ENCODE data around the gene PRKAG3. TPM values are rescaled to one million over a fixed set of nuclear protein-coding genes. Genes with fewer than 3 reads are reported as not detected.

PRKAG3 gene
- polyA plus RNA-seq, 1 of the 3 experiments (the other 2 are of a cell fraction): not detected

DNA sequence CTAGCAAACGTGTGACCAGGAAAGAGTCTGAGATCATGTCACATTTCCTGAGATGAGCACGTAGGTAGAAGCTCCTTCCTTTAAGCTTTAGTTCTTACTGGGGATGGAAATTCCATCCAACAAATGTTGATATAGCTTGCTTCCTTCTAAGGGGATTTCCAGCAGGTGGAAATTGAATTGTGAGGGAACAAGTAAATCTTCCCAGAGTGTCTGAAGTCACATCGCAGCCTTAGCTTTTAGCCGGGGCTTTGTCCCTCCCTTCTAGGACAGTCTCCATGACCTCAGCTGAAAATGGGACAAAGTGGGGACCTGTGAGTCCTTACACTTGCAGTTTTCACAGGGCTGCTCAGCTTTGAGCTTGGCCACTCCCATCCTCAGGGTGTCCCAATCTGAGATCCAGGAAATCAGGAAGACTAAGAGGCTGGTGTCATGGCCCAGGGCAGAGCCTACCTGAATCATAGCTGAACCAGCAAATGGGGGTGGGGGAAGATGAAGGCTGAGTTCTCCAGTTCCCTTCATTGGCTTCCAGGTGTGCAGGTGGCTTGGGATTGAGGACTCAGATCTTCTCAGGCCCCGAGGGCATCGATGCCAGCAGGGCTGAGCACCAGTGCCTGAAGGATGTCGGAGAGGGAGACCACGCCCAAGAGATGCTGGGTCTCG, 8.3 kb downstream of the PRKAG3 start (continued):
- TF ChIP-seq, protein P1, sequence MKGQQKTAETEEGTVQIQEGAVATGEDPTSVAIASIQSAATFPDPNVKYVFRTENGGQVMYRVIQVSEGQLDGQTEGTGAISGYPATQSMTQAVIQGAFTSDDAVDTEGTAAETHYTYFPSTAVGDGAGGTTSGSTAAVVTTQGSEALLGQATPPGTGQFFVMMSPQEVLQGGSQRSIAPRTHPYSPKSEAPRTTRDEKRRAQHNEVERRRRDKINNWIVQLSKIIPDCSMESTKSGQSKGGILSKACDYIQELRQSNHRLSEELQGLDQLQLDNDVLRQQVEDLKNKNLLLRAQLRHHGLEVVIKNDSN (IDR thresholded peaks at IDR 0.05; ENCODE audit: borderline replicate concordance, low read depth): no peak
- TF ChIP-seq MXI1 (IDR thresholded peaks at IDR 0.05; ENCODE audit: low read depth, low read length) (no peak), TCF12 (IDR thresholded peaks at IDR 0.05) (no peak), MEF2A (IDR thresholded peaks at IDR 0.05; ENCODE audit: borderline replicate concordance, low read depth) (no peak), TAF1 (IDR thresholded peaks at IDR 0.05; ENCODE audit: borderline replicate concordance, low read depth, low read length) (no peak), ELF1 (IDR thresholded peaks at IDR 0.05) (no peak), TEAD4 (IDR thresholded peaks at IDR 0.05; ENCODE audit: borderline replicate concordance, insufficient read depth) (no peak), NFIC (IDR thresholded peaks at IDR 0.05; ENCODE audit: borderline replicate concordance) (no peak), RXRA (IDR thresholded peaks at IDR 0.05; ENCODE audit: borderline replicate concordance, low read depth) (no peak)

DNA sequence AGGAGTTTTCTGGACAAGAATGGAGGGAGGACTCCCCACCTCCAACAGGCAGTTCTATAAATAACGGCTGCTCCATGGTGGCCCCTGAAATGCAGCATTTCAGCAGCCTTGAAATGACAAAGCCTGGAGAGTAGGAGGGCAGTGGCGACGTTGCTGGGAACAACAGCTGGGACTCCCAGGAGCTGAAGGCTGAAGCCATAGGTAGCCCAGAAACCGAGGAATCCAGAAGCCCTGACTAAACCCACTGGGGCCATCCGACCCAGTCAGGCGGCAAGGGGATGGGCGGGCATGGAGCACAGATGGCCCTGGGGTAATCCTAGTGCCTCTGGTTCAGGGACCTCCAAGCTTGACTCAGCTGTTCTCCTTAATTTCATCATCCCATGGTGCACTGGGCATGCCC, 9.0 kb downstream of the PRKAG3 start:
- Histone ChIP-seq H3K9me3 (no peaks in the 10 kb centered on the region), H2AFZ (ENCODE audit: low read depth) (no peak overlapping the region), H3K9ac (no peak overlapping the region), H3K9me2 (no peaks in the 10 kb centered on the region), H3K4me1 (ENCODE audit: control insufficient read depth in 1 of 2, insufficient read depth in 2 of 2, low read depth in 1 of 2, low read length in 1 of 2) (no peaks in the 10 kb centered on the region), H3K36me3 (replicated peaks in 1 of 2; ENCODE audit: control insufficient read depth in 1 of 2, insufficient read depth in 2 of 2, low read length in 1 of 2) (no peaks in the 10 kb centered on the region), H3F3A (replicated peaks; ENCODE audit: insufficient read depth) (no peaks in the 10 kb centered on the region), H3K79me2 (ENCODE audit: insufficient read depth) (no peaks in the 10 kb centered on the region), H3K4me3 (ENCODE audit: low read depth in 2 of 2, low read length in 1 of 2) (no peak overlapping the region), H4K20me1 (ENCODE audit: insufficient read depth) (no peaks in the 10 kb centered on the region), H3K27ac (ENCODE audit: low read depth in 2 of 2, low read length in 1 of 2) (no peak overlapping the region), H3K4me2 (no peak overlapping the region), H3K27me3 (ENCODE audit: insufficient read depth) (0 out of 2 replicates have a peak, but pooled peaks cover 8% of the 10 kb centered on the region)
- TF ChIP-seq FOXJ3 (CRISPR knock-in tag; IDR thresholded peaks at IDR 0.05) (no peak), NFIC (IDR thresholded peaks at IDR 0.05; ENCODE audit: borderline replicate concordance) (no peak), TAF1 (IDR thresholded peaks at IDR 0.05; ENCODE audit: borderline replicate concordance, low read depth, low read length) (no peak), GABPA (IDR thresholded peaks at IDR 0.05; ENCODE audit: low read depth) (no peak), RFX5 (IDR thresholded peaks at IDR 0.05; ENCODE audit: low read length) (no peak), TCF12 (IDR thresholded peaks at IDR 0.05) (no peak), SIN3A (IDR thresholded peaks at IDR 0.05; ENCODE audit: borderline replicate concordance, low read depth, low read length) (no peak), EP300 (IDR thresholded peaks at IDR 0.05; ENCODE audit: borderline replicate concordance in 1 of 2, low read depth in 1 of 2, low read length in 1 of 2) (no peak), RCOR1 (IDR thresholded peaks at IDR 0.05; ENCODE audit: low read length) (no peak), EZH2phosphoT487 (IDR thresholded peaks at IDR 0.05; ENCODE audit: borderline replicate concordance, low read depth) (no peak), GATA2 (CRISPR knock-in tag; IDR thresholded peaks at IDR 0.05) (no peak), FOSL2 (IDR thresholded peaks at IDR 0.05; ENCODE audit: borderline replicate concordance, low read depth) (no peak)
- TF ChIP-seq, protein P2, sequence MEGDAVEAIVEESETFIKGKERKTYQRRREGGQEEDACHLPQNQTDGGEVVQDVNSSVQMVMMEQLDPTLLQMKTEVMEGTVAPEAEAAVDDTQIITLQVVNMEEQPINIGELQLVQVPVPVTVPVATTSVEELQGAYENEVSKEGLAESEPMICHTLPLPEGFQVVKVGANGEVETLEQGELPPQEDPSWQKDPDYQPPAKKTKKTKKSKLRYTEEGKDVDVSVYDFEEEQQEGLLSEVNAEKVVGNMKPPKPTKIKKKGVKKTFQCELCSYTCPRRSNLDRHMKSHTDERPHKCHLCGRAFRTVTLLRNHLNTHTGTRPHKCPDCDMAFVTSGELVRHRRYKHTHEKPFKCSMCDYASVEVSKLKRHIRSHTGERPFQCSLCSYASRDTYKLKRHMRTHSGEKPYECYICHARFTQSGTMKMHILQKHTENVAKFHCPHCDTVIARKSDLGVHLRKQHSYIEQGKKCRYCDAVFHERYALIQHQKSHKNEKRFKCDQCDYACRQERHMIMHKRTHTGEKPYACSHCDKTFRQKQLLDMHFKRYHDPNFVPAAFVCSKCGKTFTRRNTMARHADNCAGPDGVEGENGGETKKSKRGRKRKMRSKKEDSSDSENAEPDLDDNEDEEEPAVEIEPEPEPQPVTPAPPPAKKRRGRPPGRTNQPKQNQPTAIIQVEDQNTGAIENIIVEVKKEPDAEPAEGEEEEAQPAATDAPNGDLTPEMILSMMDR (IDR thresholded peaks at IDR 0.05): no peak
- TF ChIP-seq, protein P3, sequence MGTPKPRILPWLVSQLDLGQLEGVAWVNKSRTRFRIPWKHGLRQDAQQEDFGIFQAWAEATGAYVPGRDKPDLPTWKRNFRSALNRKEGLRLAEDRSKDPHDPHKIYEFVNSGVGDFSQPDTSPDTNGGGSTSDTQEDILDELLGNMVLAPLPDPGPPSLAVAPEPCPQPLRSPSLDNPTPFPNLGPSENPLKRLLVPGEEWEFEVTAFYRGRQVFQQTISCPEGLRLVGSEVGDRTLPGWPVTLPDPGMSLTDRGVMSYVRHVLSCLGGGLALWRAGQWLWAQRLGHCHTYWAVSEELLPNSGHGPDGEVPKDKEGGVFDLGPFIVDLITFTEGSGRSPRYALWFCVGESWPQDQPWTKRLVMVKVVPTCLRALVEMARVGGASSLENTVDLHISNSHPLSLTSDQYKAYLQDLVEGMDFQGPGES (IDR thresholded peaks at IDR 0.05; ENCODE audit: low read depth, low read length): no peak
- TF ChIP-seq, protein P1 (IDR thresholded peaks at IDR 0.05; ENCODE audit: borderline replicate concordance, low read depth): no peak
- TF ChIP-seq, protein P4, sequence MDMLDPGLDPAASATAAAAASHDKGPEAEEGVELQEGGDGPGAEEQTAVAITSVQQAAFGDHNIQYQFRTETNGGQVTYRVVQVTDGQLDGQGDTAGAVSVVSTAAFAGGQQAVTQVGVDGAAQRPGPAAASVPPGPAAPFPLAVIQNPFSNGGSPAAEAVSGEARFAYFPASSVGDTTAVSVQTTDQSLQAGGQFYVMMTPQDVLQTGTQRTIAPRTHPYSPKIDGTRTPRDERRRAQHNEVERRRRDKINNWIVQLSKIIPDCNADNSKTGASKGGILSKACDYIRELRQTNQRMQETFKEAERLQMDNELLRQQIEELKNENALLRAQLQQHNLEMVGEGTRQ (IDR thresholded peaks at IDR 0.05; ENCODE audit: borderline replicate concordance, low read depth, low read length): no peak
- ChIA-PET POLR2A (no interaction called here), CTCF (interaction anchor here (0.8 to 1.9 kb wide), 3 partner anchors 16 to 42 kb away, joined by 3 to 11 read pairs (median 3); no protein-coding TSS in a partner anchor)
- no peak for DNase-seq
- WGBS (ENCODE audit: low lambda C conversion rate): 50% methylated on average over 4 of the region's 7 CpGs

Data from SK-N-SH (cell line).